ENCODE results near the gene ABCC1. TPM values are rescaled to one million over a fixed set of nuclear protein-coding genes. Genes with fewer than 3 reads are reported as not detected.

Gene ABCC1
- total and polyA plus RNA-seq, 2 of the 4 experiments (the other 2 are of a cell fraction): 39.4 to 66.0 TPM

GRCh38 chr16:15907863-15908478 lies 41.4 kb upstream of the ABCC1 start:
- Histone ChIP-seq H2BK20ac (ENCODE audit: low read depth, low read length) (no peak overlapping the region), H2AK5ac (ENCODE audit: low read depth, low read length) (no peak overlapping the region), H3K4me3 (ENCODE audit: insufficient read depth, low read depth, low read length) (no peak overlapping the region), H3K36me3 (ENCODE audit: control insufficient read depth, insufficient read depth, low read length) (no peaks in the 10 kb centered on the region), H4K5ac (ENCODE audit: low read depth, low read length) (no peak overlapping the region), H2BK15ac (ENCODE audit: low read depth, low read length) (no peak overlapping the region), H3K56ac (ENCODE audit: extremely low read depth, insufficient read depth, low read length) (no peak overlapping the region), H4K91ac (ENCODE audit: insufficient read depth, low read depth, low read length) (no peak overlapping the region), H2BK120ac (ENCODE audit: low read depth, low read length) (no peak overlapping the region), H3K9me3 (ENCODE audit: control insufficient read depth, insufficient read depth, low read length) (no peaks in the 10 kb centered on the region), H2AFZ (replicated peaks; ENCODE audit: low read length, poor library complexity) (no peak overlapping the region), H2AK9ac (replicated peaks; ENCODE audit: low read depth, low read length, poor library complexity) (peak overlapping the region; percentile 29), H3K27ac (ENCODE audit: insufficient read depth, low read length) (no peak overlapping the region), H3K4ac (ENCODE audit: low read depth, low read length) (no peak overlapping the region), H3K79me1 (ENCODE audit: low read depth in 1 of 2, low read length in 2 of 2) (no peaks in the 10 kb centered on the region), H3K14ac (replicated peaks; ENCODE audit: low read depth, low read length) (no peak overlapping the region), H3K4me1 (ENCODE audit: control insufficient read depth, insufficient read depth, low read length) (no peaks in the 10 kb centered on the region), H3K23ac (ENCODE audit: low read depth, low read length) (no peak overlapping the region), H3K9ac (ENCODE audit: low read depth, low read length) (no peak overlapping the region), H3K27me3 (ENCODE audit: control insufficient read depth, insufficient read depth, low read length) (no peaks in the 10 kb centered on the region), H4K8ac (ENCODE audit: low read depth in 2 of 2, low read length in 2 of 2) (no peak overlapping the region), H3K4me2 (ENCODE audit: low read depth, low read length) (no peak overlapping the region), H3K9me1 (ENCODE audit: insufficient read depth, low read length) (peaks cover 5% of the 10 kb centered on the region; the same call in 1 of the 2 replicates), H4K20me1 (ENCODE audit: insufficient read depth, low read length) (no peaks in the 10 kb centered on the region), H2BK5ac (ENCODE audit: low read depth, low read length, poor library complexity, severe bottlenecking) (no peak overlapping the region), H3K18ac (ENCODE audit: low read depth, low read length) (no peak overlapping the region)
- no TSS peak for BruUV-seq (replicated peaks)
- dilution Hi-C loops (cut with HindIII; ENCODE audit: low sequenced_read_pairs, unreplicated experiment) (no loop called here), intact Hi-C loops (cut with micrococcal nuclease) (no loop called here), in situ Hi-C loops (cut with MboI; ENCODE audit: low sequenced_read_pairs) (no loop called here)
- ChIA-PET CTCF (no interaction called here), POLR2A (ENCODE audit: unreplicated experiment) (no interaction called here)
- WGBS, 2 experiments (ENCODE audit: extremely low coverage in 2 of 2, insufficient read length in 1 of 2): 73% methylated on average over 2 of the region's 7 CpGs; no CpG with 5 or more reads in 1 of the 2 experiments
- ATAC-seq (ENCODE audit: low read depth) (no peak), DNase-seq (peak; percentile 11)
- TF ChIP-seq RAD21 (IDR thresholded peaks at IDR 0.05; ENCODE audit: low read length) (no peak), NFE2L2 (IDR thresholded peaks at IDR 0.05; ENCODE audit: low read depth, low read length) (no peak), USF2 (IDR thresholded peaks at IDR 0.05; ENCODE audit: low read depth, low read length) (peak; percentile 45; the same call in 1 of the 2 replicates), CTCF (conservative IDR thresholded peaks at IDR 0.05; ENCODE audit: low read depth, low read length) (no peak), RFX5 (IDR thresholded peaks at IDR 0.05; ENCODE audit: low read depth, low read length) (peak; percentile 89), RCOR1 (IDR thresholded peaks at IDR 0.05; ENCODE audit: insufficient replicate concordance, low read length) (no peak)

Data from IMR-90 (cell line).